ENCODE measurements around the gene MSMP.

MSMP gene

DNA sequence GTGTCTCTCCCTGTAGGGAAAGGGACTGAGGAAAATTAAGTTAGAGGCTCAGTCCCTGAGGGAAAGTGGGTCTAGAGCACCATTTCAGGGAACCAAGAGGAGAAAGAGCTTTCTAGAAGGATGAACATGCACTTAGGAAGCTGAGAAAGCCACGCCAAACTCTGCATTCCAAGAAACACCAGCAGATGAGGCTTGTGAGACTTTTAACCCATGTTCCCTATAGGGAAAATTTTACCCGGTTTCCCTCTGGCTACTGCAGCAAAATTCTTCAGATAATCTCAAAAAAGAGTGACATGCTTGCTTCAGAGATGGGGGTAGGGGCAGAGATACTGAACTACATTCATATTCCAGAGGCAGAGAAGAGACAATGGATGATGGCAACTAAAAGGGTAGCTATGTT lies 30.6 kb downstream of the MSMP start:
- DNase-seq (ENCODE audit: low read depth, low spot score): no peak

- no peak for DNase-seq (ENCODE audit: low read depth, low spot score)
These were observed 34.5 kb downstream of the MSMP start for GRCh38 chr9:35719546-35719945.

GRCh38 chr9:35718721-35719511 lies 35.2 kb downstream of the MSMP start:
- no peak for DNase-seq (ENCODE audit: low read depth, low spot score)

- DNase-seq (ENCODE audit: low read depth, low spot score): no peak
These were observed 36.8 kb downstream of the MSMP start for GRCh38 chr9:35717132-35717870.

DNA sequence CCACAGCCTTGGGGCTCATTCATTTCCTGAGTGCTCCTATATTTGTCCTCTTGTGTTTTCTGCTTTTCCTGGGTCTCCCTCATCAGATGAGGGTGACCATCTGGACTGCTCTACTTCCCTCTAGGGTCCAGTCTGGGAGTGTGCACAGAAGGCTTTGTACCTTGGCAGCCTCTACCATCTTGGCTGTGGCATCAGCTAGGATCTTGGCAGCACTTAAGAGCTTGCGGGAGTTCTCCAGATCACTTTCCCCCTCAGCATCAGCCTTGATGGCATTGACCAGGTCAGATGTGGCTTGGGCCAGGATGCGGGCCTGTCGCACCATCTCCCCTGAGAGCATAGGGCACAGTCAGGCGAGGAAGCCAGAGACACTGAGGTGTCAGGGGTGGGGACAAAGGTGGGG lies 37.8 kb downstream of the MSMP start:
- DNase-seq (ENCODE audit: low read depth, low spot score): no peak

GRCh38 chr9:35714579-35715252 lies 39.4 kb downstream of the MSMP start:
- no peak for DNase-seq (ENCODE audit: low read depth, low spot score)

DNA sequence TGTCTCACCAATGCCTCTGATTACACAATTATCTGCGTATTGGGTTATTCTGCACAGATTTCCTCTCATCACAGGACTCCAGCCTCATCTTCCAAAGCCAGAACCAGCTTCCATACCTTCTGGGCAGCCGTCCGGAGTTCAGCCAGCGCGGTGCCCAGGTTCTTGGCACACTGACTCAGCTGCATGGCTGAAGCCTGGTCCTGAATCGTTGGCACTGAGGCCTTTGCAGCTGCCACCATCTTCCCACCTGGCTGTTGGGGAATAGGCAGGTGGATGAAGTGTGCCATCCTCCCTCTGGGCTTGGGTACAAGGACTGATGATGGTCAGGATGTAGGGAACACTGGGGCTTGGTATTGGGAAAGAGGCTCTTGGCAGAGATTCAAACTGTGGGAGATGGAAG lies 40.0 kb downstream of the MSMP start:
- no peak for DNase-seq (ENCODE audit: low read depth, low spot score)

DNA sequence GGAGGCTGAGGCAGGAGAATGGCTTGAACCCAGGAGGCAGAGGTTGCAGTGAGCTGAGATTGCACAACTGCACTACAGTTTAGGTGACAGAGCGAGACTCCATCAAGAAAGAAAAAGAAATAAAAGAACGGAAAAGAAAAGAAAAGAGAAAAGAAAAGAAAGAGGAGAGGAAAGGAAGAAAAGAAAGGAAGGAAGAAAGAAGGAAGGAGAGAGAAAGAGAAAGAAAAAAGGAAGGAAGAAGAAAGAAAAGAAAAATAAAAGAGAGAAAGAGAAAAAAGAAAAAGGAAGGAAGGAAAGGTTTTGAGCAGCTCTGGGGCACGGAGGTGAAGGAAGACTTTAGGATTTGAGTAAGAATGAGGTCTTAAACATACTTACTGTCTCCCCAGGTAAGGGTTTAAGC lies 40.5 kb downstream of the MSMP start:
- no peak for DNase-seq (ENCODE audit: low read depth, low spot score)

DNA sequence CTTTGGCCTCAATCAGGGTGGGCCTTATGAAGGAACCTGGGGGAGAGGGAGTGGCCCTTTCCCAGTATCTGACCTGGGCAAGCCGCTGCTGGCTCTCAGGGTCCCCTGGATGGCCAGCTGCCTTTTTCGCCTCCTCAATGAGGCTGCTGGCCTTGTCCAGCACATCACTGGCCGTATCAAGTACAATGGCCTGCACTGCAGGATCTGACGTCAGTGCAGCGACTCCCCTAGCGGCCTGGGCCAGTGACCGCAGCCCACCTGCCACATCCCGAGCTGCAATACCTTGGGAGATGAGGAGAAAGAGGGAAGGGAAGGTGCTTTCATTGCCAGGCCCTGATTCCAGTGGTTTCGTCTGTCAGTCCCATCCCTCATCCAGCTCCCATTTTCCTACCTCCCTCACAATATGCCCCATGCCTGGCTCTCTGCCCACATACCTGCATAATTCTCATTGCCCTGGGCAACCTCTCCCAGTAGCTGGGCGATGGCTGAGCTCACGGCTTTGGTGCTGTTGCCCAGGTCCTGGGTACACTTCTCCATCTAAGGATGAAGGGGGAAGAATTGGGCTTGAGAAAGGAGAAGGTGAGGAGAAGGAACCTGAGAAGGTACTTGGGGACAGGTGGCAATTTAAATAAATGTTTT lies 41.2 kb downstream of the MSMP start:
- no peak for DNase-seq (ENCODE audit: low read depth, low spot score)

DNA sequence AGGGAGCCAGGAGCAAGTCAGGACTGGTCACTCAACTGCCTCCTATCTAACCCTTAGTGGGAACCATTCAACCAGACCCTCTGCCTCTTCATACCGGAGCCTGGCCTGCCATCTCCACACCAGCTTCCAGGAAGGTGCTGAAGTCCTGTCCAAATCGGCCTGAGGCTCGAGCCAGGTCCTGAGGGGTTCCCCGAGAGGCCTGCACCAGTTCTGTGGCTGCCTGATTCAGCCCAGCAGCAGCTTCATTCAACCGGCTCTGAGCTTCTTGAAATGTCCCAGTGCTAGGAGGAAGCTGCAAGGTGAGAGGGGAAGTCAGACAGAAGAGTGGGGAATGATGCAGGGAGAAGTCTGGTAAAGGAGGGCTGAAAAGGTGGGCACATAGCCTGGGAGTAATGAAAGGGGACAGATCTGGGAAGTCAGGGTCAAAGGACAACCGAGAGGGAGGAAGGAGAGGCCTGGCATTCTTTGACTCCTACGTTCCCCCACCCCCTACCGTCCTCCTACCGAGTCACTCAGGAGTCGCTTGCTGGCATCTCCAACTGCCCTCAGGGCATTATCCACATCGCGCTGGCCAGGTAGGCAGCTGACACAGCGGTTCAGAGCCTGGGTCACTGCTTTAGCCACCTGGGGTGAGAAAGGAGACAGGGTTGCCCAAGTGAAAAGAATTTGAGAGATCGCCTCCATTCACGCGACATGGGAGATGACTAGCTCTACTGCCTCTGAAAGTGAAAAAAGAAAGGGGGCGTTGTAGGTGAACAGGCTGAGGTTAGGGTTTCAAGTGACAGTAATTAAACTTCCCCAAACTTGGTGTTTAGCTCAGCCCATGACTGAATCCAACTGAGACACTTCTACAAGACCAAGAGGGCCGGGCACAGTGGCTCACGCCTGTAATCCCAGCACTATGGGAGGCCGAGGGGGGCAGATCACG lies 42.3 kb downstream of the MSMP start:
- DNase-seq (ENCODE audit: low read depth, low spot score): no peak

- DNase-seq (ENCODE audit: low read depth, low spot score): no peak
These were observed 43.1 kb downstream of the MSMP start for GRCh38 chr9:35710818-35711500.

DNA sequence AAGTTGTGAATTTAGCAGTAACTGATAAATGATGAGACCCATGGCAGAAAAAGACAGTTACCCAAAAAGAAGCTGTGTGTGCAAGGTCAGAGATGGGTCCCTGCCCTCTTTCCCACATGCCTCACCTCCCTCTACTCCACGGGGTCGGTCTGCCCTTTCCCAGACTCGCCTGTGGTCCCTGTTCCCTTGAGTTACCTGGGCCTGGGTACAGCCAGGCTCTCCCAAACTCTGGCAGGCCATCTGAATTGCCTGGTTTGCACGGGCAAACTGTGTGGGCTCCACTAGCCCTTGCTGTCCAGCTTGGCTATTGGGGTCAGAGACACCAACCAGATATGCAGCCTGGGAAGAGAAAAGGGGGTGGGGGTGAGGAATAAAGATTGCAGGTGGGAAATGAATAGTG lies 45.9 kb downstream of the MSMP start:
- no peak for DNase-seq (ENCODE audit: low read depth, low spot score)

- DNase-seq (ENCODE audit: low read depth, low spot score): no peak
These were observed 47.1 kb downstream of the MSMP start for GRCh38 chr9:35706951-35707350.

GRCh38 chr9:35705836-35706430 lies 48.1 kb downstream of the MSMP start:
- DNase-seq (ENCODE audit: low read depth, low spot score): no peak

GRCh38 chr9:35705372-35705771 lies 48.7 kb downstream of the MSMP start:
- DNase-seq (ENCODE audit: low read depth, low spot score): no peak

DNA sequence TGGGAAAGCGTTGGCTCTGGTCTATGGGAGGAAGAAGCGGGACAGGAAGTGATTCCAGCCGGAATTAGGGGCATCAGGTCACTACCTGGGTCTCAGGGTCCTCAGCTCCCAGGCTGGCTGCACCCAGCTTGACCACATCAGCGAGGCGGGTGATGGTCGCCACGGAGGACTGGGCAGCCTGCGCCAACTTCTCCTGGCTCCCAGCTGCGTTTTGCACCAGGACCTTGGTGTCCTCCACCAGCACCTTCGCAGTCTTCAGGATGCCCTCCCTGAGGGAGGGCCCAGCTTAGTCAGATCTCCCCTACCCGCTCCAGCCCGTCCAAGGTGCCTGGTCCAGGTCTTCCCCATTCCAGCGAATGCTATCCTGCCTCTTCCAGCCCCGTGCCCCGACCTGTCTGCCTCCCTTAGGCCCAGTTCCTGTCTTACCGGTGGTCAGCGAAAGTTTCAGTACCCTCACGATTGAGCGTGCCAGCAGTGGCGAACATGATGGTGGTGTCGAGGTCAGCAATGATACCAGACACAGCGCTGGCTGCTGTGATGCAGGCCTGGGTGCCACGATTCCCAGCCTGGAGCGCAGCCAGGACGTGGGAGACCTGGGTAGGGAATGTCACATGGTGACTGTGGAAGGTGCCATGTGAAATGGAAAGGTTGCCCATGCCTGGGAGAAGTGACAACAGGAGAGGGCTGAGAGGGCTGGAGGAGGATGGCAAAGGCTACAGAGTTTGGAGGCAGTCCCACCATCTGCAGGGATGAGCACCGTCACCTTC lies 50.0 kb downstream of the MSMP start:
- no peak for DNase-seq (ENCODE audit: low read depth, low spot score)
